Measurements from ENCODE around the gene SORCS2.
"Not testable (repeated sequence)": the region's sequence is repeated elsewhere in the genome, so short reads cannot be mapped to it uniquely, and the experiment has no call there.

SORCS2 gene

DNA sequence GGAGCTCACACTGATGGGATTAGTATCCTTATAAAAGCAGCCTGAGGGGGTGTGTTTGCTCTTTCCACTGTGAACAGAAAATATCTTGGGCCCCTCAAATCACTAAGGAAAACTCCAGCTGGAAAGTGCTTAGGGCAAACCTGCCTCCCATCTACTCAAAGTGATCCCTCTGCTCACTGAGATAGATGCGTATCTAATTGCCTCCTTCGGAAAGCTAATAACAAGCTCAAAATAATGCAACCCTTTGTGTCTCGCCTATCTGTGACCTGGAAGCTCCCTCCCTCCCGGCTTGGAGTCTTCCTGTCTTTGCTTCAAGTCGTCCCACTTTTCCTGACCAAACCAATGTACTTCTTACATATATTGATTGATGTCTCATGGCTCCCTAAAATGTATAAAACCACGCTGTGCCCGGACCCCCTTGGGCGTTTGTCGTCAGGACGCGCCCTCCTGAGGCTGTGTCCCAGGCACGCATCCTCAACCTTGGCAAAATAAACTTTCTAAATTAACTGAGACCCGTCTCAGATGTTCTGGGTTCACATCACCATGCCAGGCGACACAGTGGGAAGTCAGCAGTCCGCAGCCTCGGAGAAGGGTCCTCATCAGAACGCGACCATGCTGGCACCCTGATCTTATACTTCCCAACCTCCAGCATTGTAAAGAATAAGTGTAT, 34.1 kb upstream of the SORCS2 start:
- TF ChIP-seq, protein P1, sequence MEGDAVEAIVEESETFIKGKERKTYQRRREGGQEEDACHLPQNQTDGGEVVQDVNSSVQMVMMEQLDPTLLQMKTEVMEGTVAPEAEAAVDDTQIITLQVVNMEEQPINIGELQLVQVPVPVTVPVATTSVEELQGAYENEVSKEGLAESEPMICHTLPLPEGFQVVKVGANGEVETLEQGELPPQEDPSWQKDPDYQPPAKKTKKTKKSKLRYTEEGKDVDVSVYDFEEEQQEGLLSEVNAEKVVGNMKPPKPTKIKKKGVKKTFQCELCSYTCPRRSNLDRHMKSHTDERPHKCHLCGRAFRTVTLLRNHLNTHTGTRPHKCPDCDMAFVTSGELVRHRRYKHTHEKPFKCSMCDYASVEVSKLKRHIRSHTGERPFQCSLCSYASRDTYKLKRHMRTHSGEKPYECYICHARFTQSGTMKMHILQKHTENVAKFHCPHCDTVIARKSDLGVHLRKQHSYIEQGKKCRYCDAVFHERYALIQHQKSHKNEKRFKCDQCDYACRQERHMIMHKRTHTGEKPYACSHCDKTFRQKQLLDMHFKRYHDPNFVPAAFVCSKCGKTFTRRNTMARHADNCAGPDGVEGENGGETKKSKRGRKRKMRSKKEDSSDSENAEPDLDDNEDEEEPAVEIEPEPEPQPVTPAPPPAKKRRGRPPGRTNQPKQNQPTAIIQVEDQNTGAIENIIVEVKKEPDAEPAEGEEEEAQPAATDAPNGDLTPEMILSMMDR (IDR thresholded peaks at IDR 0.05; ENCODE audit: insufficient read depth, low read length, missing control alignments) = no peak
- no peak for DNase-seq (ENCODE audit: low read depth, low spot score)
- H3K4me3 ChIP-seq (ENCODE audit: low read depth, low read length) = no peak overlapping the region
- POLR2A ChIA-PET = no interaction called here
- CTCF ChIA-PET = interaction anchor here (1.0 to 1.8 kb wide), 6 partner anchors 9 to 138 kb away, joined by 3 to 7 read pairs (median 4); partner anchors contain the start of gene SORCS2

DNA sequence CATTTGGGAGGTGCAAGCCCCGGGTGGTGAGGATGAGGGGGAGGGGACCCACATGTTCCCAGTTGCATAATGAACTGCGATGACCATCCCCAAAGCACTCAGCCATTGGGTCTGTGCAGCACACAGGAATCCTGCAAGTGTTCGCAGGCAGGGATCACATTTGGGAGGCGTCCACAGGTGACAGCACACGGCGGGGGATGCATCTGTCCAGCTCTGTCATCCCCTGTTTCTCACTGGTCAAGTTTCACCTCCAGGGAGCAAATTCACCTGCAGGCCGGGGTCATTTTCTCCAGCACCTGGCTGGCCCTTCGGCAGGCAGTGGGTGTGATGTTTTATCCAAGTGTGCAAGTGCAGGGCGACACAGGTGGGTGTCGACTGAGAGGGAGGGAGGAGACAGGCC, 33.3 kb upstream of the SORCS2 start:
- TF ChIP-seq, protein P1 (IDR thresholded peaks at IDR 0.05; ENCODE audit: insufficient read depth, low read length, missing control alignments) = no peak
- ChIA-PET CTCF (interaction anchor here (1.8 kb wide), 1 partner anchor 57 kb away, joined by 4 read pairs; no protein-coding TSS in a partner anchor), POLR2A (no interaction called here)
- H3K4me3 ChIP-seq (ENCODE audit: low read depth, low read length) = no peak overlapping the region
- no peak for DNase-seq (ENCODE audit: low read depth, low spot score)

DNA sequence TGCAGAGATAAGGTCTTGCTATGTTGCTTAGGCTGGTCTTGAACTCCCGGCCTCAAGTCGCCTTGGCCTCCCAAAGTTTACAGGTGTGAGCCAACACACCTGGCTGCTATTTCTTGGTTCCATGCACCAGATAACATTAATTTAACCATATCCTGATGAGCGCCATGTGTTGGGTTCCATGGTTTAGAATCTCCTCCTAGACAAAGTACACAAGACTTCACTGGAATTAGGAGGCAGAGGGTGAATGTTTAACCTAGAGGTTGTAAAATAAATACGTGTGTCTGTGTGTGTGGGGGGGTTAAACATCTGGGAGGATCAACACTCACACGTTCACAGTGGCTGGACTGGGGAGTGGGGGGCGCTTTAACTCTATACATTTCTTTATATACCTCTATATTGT, 32.4 kb upstream of the SORCS2 start:
- TF ChIP-seq, protein P1 (IDR thresholded peaks at IDR 0.05; ENCODE audit: insufficient read depth, low read length, missing control alignments) = no peak
- CTCF ChIA-PET = no interaction called here
- POLR2A ChIA-PET = no interaction called here
- H3K4me3 ChIP-seq (ENCODE audit: low read depth, low read length) = no peak overlapping the region
- no peak for DNase-seq (ENCODE audit: low read depth, low spot score)

DNA sequence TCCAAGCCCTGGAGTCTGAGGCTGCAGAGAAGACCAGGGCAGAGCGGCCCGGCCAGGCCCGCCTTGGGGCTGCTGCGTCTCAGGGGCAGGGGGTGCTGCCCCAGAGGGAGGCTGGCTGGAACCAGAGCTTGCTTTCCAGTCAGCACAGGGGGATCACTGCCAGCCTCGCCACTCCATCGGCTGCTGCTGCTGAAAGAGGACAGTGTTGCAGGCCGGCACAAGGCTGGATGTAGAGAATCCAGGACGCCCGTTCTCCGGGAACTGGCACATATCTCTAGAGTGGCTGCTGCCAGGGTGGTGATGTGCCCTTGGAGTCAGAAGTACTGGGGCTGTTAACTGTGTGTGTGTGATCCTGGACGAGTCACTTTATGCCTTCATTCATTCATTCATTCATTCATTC, 31.9 kb upstream of the SORCS2 start:
- TF ChIP-seq, protein P1 (IDR thresholded peaks at IDR 0.05; ENCODE audit: insufficient read depth, low read length, missing control alignments) = no peak
- DNase-seq (ENCODE audit: low read depth, low spot score) = no peak
- H3K4me3 ChIP-seq (ENCODE audit: low read depth, low read length) = no peak overlapping the region
- CTCF ChIA-PET = interaction anchor here (1.4 to 2.6 kb wide), 2 partner anchors 9 to 35 kb away, joined by 4 to 7 read pairs; no protein-coding TSS in a partner anchor
- POLR2A ChIA-PET = no interaction called here

DNA sequence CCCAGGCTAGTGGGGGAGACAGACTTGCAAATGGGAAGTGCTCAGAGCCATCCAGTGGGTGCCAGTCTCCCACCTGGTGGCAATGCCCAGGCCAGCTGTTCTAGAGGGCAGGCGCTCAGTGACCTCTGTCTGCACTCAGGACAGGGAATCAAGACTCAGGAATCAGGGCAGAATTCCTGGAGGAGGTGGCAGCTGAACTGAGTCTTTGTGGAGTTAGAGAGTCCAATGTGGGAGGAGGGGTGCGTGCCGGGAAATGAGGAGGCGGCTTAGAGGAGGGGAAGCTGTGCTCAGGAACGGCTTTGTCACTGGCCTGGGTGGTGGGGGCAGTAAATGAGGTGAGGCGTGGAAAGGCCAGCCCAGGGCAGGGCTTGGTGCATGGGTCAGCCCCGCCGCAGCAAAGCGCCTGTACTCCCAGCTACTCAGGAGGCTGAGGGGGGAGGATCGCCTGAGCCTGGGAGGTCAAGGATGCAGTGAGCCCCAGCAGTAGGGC, 31.3 kb upstream of the SORCS2 start:
- ChIA-PET CTCF (interaction anchor here (1.2 to 2.6 kb wide), 3 partner anchors 9 to 58 kb away, joined by 3 to 7 read pairs (median 4); no protein-coding TSS in a partner anchor), POLR2A (no interaction called here)
- DNase-seq (ENCODE audit: low read depth, low spot score) = no peak
- no peak overlapping the region for H3K4me3 ChIP-seq (ENCODE audit: low read depth, low read length)
- TF ChIP-seq, protein P1 (IDR thresholded peaks at IDR 0.05; ENCODE audit: insufficient read depth, low read length, missing control alignments) = no peak

DNA sequence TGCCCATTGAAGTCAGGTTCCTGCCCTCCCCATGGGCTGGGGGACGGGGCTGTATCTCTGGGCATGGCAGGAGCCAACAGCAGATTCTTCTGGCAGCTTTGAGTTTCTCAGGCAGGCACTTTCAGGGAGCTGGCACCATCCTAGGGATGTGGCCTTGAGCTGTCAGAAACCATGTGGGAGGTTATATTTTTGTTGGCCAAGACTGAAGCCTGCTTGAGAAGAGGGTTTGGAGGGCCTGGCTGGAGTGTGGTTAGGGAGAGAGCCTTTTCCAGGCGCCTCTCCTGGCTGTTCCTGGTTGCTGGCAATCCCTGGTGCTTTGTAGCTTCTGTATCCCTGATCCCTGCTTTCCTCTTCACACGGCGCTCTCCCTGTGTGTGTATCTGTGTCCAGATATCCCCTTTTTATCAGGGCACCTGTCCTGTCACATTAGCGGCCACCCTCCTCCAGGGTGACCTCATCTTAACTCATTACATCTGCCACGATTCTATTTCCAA, 30.6 kb upstream of the SORCS2 start:
- ChIA-PET CTCF (interaction anchor here (1.2 to 2.6 kb wide), 3 partner anchors 10 to 59 kb away, joined by 3 to 7 read pairs (median 4); no protein-coding TSS in a partner anchor), POLR2A (no interaction called here)
- no peak overlapping the region for H3K4me3 ChIP-seq (ENCODE audit: low read depth, low read length)
- peak; percentile 4 for DNase-seq (ENCODE audit: low read depth, low spot score)
- TF ChIP-seq, protein P1 (IDR thresholded peaks at IDR 0.05; ENCODE audit: insufficient read depth, low read length, missing control alignments) = no peak

DNA sequence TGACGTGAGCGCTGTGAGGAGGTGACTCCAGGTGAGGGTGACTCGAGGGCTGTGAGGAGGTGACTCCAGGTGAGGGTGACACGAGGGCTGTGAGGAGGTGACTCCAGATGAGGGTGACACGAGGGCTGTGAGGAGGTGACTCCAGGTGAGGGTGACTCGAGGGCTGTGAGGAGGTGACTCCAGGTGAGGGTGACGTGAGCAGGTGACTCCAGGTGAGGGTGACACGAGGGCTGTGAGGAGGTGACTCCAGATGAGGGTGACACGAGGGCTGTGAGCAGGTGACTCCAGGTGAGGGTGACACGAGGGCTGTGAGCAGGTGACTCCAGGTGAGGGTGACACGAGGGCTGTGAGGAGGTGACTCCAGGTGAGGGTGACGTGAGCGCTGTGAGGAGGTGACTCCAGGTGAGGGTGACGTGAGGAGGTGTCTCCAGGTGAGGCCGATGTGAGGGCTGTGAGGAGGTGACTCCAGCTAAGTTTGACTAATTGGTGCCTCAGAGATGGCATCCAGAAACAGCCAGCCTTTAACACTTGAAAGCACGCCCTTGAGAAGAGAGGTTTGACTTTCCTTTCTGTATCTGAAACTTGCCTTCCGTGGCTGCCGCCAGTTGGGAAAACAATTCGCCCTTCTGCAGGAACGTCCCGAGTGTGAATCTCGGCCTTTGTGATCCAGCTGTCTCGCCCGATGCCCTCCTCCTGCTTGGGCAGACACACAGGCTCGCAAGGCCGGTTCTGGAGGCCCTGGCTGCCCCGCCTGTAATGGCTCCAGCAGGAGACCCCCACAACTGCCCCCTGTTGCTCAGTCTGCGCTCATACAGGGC, 27.1 kb upstream of the SORCS2 start:
- DNase-seq (ENCODE audit: low read depth, low spot score); POLR2A ChIA-PET; H3K4me3 ChIP-seq (ENCODE audit: low read depth, low read length); CTCF ChIA-PET: not testable (repeated sequence)
